ENCODE results near the gene LSS.
"Not testable (repeated sequence)": the region's sequence is repeated elsewhere in the genome, so short reads cannot be mapped to it uniquely, and the experiment has no call there.

Gene LSS

DNA sequence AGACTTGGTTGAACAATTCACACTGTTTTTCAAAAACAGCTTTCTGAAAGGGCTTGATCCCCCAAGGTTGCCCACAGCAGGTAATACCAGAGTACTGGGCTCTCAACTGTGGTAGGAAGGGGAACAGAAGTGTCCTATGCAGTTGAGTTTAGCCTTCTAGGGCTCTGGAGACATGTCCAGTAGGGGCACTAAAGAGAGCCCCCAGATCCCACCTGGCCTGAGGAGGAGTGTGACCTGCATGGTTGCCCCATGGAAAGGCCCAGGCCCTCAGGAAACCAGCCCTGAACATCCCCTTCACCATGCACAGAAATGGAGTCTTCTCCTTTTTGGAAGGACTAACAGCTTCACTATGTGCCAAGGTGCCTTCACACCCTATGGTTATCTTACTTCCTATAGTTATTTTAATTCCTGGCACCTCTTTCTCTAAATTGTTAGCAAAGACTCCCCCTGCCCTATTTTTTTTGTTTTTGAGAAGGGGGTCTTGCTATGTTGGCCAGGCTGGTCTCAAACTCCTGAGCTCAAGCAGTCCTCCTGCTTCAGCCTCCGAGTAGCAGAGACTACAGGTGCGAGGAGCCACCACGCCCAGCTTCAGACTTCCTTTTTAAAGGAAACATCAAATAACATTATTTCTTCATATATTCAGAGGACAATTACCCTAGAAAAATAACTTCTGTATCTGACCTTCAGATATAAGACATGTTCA is 16.8 kb upstream of the LSS start:
- no peak for DNase-seq

DNA sequence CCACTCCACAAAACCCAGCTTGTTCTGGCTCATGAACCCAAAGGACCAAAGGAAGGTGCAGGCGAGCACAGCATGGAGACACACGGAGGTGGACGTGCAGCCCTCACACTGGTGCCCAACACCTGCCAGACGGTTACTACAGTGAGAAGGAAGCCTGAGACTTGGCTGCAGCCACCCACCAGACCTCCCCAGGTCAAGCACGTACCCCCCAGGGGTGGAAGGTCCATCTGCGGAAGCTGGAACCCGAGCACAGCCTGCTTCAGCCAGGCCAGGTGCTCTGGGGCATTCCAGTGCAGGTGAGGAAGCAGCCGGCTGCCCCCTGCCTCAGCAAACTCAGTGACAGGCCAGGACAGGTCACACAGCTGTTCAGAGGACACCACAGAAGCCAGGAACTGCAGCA is 16.0 kb upstream of the LSS start:
- DNase-seq, result no peak

DNA sequence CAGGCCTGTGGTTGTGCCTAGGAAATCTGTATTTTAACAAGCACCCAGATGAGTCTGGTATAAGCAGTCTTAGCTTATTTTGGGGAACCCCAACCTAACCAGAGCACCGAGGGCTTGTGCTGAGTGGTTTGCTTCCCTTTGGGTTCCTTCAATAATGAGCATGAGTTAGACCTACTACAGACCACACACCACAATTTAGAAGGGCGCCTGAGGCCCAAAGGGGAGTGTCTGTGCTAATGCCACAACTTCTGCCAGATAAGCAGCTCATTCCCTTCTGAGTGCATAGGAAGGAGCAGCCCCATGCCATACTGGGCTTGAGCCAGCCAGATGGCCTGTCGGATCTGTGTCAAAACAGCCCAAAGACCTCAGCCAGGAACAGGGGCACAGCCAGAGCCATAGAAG is 15.4 kb upstream of the LSS start:
- DNase-seq, result no peak

DNA sequence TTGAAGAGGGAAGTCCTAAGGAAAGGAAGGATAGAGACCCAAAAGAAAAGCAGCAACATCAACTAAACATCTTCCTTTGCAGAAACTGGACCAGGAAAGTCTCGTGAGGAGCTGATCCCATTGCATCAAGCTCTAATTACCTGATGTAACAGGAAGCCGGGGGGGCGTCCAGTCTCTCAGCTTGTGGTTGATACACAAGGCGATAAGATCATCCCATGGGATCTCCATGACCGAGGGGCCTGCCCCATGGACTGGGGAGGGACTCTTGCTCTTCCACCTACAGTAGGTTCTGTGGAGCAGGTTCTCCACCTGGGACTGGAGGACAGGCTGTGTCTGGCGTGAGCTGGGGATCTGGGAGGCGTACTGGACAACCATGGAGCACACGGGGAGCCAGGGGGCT is 14.8 kb upstream of the LSS start:
- no peak for DNase-seq

DNA sequence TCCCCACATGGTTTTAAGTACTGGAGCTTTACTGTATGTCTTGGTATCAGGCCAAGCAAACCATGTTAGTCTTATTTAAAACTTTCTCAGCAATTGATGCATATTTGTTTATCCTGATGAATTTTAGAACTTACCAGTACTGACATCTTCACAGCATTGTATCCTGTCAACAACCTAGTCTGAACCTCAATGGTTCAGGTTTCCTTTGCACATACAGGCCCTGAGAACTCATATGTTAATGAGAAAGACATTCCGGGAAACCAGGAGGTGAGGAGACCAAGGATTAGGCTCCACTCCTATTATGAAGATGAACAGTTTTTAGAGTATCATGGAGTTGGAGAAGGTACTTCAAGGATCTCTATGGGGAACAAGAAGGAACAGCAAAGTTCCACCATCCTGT is 13.0 kb upstream of the LSS start:
- DNase-seq, result not testable (repeated sequence)

DNA sequence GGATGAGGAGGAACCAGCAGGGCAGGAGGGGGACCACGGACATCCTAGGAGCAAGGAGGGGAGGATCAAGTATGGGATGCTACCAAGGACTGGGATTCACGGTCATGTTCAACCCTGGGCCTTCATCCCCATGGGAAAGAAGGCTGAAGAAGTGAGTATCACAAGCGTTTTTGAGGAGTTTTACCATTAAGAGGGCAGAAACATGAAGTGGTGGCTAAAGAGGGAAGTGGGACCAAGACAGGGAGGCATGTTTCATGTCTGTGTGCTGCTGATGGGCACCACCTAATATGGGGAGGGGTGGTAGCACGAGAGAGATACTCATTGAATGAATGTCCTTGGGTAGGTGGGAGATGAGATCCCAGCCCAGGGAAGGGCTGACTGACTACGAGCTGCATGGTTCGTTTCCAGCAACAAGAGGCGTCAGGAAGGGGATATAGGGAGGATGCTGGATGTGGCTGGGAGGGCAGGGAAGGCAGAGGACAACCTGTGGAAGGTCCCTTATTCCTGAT is 11.3 kb upstream of the LSS start:
- no peak for DNase-seq

DNA sequence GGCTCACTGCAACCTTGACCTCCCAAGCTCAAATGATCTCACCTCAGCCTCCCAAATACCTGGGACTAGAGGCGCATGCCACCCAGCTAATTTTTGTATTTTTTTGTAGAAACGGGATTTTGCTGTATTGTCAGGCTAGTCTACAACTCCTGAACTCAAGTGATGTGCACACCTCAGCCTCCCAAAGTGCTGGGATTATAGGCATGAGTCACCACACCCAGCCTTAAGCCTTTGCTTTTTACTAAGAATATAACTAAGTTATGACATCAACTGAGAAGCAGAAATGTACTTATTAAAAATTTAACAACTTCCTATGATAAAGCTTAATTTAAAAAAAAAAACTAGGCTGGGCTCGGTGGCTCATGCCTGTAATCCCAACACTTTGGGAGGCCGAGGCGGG is 8.9 kb upstream of the LSS start:
- no peak for DNase-seq

DNA sequence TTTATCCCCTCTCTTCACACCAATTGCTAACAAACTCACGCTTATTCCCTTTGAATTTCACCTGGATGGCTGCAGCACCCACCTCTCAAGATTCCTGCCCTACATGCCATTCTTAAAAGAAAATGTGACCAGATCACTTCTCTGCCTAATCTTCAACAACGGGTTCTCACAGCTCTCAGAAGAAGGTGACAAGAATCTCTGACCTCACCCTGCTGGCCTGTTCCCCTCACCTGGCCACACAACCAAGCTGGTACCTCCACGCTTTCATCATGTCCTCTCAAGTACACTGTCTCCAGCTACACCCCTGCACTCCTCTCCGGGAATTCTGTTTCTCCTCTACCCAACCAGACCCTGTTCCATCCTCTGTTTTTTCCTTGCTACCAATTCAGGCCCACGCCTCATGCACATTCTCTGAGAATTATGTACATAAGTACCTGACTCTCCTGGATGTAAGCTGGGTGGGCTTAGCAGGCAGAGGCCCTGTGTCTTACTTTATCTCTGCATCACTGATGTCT is 5.9 kb upstream of the LSS start:
- DNase-seq, result no peak

DNA sequence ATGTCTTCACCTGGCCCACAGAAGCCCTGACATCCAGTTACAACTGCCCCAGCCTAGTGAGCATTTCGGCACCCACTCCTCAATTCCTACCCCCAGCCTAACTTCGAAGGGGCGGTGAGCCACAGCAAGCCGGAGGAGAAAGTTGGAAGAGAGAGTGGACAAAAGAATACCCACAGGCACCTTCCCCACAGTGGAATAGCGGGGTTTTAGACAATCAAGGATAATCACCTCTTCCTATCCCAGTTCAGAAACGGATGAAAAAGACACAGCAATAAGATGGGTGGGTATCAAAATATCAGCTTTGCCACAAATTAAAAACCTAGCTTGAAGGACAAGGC is 1.3 kb upstream of the LSS start:
- DNase-seq, result no peak

DNA sequence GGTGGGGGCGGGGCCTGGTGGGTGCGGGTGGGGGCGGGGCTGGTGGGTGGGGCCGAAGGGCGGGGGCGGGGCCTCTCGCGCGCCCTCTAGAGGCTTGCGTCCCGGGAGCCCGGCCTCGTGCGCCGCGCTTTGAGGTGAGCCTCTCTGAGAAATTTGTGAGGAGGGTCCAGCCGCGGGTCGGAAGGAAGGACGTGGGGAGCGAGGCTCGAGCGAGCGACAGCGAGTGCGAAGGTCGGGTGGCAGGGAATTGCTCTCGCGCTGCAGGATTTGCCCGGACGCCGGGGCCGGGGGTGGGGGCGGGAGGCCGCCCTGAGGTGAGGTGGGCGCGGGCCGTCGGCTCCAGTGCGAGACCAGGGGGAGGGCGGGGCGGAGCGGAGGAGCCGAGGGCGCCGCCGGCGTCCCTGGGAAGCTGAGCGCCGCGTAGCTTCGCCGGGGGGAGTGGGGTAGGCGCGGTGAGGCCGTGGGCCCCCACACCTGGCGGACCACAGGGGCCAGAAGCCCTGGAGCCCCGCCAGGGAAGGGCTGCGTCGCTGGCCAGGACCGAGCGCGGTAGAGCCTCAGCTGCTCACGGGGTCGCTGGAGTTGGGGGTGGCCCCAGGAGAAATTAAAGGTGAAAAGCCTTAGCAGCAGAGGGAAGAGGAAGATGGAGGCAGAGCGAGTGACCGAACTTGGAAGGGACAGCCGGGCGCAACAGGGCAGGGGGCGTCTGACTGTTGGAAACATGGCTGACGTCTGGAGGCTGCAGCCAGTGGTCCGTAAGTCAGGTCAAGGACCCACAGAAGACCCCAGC is 754 bp upstream of the LSS start:
- no peak for DNase-seq

DNA sequence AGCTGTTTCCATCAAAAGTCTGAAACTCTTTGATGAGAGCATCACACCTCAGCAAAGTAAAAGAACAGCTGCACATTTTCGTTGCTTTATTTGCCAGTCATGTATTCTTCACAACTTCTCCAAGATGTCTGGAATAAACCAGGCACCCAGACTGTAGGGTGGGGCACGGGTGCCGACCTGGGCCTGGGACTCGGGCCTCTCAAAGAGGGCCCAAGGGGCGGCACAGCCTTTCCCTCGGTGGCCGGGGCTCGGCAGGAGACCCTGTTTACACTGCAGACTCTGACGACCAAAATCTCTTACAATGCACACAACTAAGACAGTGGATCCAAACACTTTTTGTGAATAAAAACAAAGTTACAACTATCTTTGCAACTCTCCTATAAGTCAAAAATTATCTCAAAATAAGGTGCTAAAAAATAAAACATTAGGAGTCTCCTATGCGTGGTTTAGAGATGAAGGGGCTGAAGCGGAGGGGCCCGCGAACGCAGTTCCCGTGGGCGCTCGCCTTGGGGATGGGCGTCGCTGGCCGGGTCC is 696 bp downstream of the LSS start:
- DNase-seq, result no peak

DNA sequence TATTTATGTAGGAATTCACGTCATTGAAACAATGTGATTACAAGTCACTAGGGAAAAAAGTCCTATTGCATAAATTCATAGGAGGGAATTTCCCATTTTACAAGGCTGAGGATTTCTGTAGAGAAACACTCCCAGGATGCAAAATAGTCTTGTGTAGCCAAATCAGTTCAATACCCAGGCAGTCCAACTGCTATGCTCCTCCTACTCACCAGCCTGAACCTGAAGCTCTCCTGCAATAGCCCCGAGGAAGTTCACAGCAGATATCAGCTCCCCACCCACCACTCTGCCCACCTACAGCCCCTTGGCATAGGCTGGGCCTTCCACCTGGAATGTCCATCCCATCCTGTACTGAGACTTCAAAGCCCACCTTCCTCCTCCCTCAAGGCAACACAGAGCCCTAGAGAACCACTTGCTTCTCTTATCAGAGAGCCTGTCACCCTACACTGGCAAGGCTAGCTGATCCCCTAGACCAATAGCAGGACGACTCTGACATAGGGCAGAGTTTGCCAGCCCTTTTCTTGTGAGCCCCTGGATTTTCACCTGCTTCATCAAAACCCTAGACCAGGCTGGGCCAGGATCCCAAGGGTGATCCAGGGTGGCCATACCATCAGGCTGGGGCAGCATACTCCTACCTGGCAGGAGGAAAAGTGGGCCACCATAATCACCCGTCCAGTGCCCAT is 1.5 kb downstream of the LSS start:
- DNase-seq, result no peak

DNA sequence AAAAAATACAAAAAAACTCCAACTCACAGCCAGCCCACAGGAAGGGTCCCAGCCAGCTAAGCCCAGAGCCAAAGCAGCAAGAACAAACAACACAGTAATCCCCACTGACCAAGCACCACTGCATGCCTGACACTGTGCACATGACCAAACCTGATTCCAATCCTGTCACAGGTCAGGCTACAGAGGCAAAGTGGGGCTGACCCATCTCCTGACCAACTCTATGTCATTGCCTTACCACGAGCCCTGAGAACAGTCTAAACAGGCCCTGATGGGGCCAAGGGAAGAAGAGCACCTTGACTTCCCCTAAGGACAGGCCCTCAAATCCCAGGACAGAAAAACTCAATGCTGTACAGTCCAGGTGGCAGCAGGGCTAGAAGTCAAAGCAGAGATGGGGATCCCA is 2.4 kb downstream of the LSS start:
- DNase-seq, result no peak

DNA sequence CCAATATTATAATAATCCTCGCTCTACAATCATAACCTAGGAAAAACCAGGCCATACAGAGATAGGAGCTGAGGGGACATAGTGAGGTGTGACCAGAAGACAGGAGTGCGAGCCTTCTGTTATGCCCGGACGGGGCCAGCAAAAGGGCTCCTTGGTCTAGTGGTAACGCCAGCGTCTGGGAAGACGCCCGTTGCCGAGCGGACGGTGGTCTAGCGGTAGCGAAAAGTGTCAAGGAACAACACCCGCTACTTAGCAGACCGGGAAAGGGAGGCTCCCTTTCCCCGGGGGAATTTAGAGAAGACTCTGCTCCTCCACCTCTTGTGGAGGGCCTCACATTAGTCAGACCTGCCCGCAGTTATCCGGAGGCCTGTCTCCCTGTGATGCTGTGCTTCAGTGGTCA is 4.9 kb downstream of the LSS start:
- not testable (repeated sequence) for DNase-seq

DNA sequence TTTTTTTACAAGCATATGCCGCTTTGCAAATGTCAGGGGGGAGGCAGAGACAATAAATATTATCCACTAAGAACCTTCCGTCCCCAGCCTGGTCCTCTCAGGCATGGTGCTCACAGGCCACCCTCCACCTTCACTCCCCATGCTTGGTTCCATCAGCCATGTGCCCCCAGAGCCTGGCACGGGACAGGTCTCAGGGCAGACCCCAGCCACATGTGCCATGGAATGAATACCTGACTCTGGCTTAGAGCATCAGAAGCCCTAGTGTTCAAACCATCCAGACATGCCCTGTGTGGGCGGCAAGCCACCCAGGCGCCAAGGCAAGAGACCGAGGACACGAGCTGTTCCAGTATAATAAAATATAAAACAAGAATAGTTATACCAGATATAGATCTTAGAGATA is 5.4 kb downstream of the LSS start:
- DNase-seq, result no peak

DNA sequence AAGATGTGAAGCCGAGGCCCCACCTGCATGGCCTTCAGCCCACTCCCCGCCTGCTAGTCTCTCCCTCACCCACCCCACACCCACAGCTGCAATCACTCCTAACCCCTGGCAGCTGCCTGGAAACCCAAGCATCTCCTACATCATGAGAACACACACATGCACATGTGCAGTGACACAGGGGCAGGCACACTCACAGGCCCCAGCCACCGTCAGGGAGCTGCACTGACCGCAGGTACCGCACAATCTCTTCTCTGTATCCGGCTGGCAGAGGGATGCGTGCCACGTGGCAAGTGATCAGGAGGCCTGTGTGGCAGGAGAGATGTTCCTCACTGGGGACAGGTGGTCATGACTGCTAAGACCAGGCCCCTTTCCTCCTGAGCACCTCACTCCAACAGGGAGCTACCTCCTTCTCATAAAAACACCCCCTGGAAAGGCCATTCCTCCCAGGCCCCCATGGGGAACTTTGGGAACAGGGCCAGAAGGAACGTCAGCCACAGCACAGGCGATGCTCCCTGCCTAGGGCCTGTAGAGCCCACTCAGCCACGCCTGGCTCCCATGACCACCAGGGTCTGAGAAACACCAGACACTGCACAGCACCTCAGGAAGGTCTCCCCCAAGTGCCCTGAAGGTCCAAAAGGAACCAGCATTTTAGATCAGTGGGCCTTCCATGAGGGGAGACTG is 6.0 kb downstream of the LSS start:
- DNase-seq, result no peak

DNA sequence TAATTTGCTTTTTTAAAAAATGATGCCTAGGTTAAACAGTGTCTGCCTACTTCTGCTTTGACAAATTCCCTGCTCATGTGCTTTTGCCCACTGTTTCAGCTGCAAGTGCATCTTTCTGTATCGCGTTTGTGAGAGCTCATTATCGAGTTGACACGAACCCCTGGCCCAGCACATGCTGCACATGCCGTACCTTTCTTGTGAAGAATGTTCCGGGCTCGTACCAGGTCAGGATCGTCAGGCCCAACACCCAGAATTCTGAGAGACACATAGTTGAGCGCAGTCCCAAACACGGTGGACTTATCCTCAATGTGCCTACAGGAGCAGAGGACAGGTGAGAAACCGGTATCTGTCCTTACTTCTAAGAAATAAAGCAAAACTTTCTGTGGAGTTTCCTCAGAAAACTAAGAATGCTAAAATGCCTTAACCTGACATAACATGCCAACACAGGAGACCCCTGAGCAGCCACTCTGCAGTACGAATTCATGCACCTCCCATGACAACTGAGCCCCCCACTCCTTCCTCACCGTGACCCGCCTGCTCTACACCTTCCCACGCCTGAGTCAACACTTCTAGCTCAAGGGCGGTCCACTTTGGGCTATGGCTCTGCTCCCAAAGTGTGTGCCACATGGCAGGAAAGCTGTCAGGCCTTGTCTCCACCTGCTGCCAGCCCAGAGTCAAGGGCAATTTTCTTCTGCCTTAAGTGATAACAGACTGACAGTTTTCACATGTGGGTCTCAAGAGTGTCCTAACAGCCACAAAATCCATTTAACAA is 6.7 kb downstream of the LSS start:
- DNase-seq, result no peak

DNA sequence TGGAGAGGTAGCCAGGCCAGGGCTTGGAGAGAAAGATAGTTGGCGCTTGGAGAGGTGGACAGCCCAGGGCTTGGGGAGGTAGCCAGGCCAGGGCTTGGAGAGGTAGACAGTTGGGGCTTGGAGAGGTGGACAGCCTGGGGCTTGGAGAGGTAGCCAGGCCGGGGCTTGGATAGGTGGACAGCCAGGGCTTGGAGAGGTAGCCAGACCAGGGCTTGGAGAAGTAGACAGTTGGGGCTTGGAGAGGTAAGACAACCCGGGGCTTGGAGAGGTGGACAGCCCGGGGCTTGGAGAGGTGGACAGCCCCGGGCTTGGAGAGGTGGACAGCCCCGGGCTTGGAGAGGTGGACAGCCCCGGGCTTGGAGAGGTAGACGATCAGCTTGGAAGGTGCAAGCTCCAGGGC is 7.7 kb downstream of the LSS start:
- no peak for DNase-seq

DNA sequence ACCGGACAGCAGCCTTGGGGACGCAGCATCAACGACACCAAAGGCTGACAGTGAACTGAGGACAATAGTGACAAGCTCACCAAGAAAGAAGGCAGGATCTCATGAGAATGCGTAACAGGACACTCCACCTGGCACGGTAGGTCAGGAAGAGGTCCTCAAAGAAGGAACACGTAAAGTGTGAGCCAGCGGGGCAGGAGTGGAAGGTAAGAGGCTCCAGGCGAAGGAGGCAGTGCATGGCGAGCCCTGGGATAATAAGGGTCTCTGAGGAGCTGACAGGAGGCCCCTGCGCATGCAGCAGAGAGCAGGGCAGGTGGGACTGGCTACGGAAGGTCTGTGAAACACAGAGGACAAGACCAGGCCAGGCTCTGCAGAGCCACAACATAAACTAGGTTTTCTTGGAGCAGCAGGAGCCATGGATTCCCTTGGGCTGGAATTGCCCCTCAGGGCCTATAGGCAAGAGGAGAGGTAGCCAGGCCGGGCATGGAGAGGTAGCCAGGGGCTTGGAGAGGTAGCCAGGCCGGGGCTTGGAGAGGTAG is 8.2 kb downstream of the LSS start:
- DNase-seq, result no peak

DNA sequence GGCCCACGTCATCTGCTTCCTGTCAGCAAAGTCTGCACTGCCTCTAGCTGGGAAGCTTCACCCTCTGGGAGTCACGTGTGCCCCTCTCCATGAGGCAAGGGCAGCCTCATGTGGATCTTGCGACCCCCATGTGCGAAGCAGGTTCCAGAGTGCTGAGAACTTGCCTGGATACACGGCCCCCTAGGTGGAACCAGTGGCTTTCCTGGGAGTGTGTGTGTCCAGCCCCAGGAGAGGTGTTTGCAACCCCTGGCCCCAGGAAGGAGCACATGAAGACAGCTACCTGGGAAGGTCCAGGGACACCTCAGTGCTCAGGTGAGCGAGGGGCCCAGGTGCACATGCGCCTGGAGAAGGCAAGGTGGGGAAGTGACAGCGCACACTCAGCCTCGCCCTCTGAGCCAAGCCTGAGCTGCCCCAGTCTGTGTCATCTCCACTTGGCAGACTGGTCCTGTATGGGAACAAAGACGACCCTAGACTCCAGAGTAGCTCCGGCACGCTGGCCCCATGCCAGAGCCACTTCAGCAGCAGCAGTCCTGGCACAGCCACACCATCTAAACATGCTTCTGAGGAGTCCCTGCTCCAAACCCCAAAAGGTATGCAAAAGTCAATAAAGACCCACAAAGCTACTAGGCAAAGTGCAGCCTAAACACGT is 8.9 kb downstream of the LSS start:
- no peak for DNase-seq

DNA sequence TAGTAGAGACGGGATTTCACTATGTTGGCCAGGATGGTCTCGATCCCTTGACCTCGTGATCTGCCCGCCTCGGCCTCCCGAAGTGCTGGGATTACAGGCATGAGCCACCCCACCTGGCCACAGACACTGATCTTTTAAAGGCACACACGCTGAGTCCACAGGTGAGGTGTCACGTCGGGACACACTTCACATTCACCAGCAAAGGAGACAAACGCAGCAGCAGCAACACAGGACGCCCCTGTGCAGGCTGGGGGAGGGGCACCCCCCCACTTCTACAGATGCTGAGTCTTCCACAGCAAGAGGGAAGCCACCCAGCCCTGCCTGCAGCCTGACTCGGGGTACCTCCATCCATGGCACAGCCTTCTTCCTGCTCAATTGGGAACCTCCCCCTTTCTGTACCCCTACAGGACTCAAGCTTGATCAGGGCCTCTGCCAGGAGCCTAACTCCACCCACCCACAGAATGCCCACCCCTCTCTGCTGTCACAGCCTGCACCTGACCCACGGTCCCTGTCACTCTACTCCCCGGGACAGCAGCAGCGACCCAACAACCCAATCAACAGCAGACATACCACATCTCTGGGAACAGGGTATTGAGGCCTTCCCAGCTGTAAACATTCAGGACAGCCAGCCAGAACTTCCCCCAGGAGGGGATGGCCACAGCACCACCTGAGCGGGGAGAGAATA is 9.5 kb downstream of the LSS start:
- DNase-seq, result no peak

All from eye (tissue), 1 donor.